Ishikawa (cell line): ENCODE data around the gene ADCY1.

Experiments
- CEBPB ChIP-seq: IDR thresholded peaks from 2 replicates; pipeline ENCODE4 v1.6.1; 2012
- CREB1 ChIP-seq: IDR thresholded peaks from 2 replicates; pipeline ENCODE4 v1.6.1; 2012; ENCODE audit warnings: low read depth
- EGR1 ChIP-seq: IDR thresholded peaks from 2 replicates; pipeline ENCODE4 v1.6.1; 2012
- EP300 ChIP-seq: IDR thresholded peaks from 2 replicates; pipeline ENCODE4 v1.6.1; 2012; ENCODE audit warnings: borderline replicate concordance
- FOXM1 ChIP-seq: IDR thresholded peaks from 2 replicates; pipeline ENCODE4 v1.6.1; 2012; ENCODE audit warnings: low read depth, borderline replicate concordance
- MAX ChIP-seq: IDR thresholded peaks from 2 replicates; pipeline ENCODE4 v1.6.1; 2012
- NFIC ChIP-seq: IDR thresholded peaks from 2 replicates; pipeline ENCODE4 v1.6.1; 2012
- RAD21 ChIP-seq: IDR thresholded peaks from 2 replicates; pipeline ENCODE4 v1.6.1; 2012; ENCODE audit warnings: low read depth
- REST ChIP-seq: IDR thresholded peaks from 2 replicates; pipeline ENCODE4 v1.6.1; 2012; ENCODE audit warnings: low read depth, mild to moderate bottlenecking
- TAF1 ChIP-seq: IDR thresholded peaks from 2 replicates; pipeline ENCODE4 v1.6.1; 2012; ENCODE audit warnings: low read depth, mild to moderate bottlenecking
- TCF12 ChIP-seq: IDR thresholded peaks from 2 replicates; pipeline ENCODE4 v1.6.1; 2012; ENCODE audit warnings: low read depth
- TEAD4 ChIP-seq: IDR thresholded peaks from 2 replicates; pipeline ENCODE4 v1.6.1; 2012
- USF1 ChIP-seq: IDR thresholded peaks from 2 replicates; pipeline ENCODE4 v1.6.1; 2012
- YY1 ChIP-seq: IDR thresholded peaks from 2 replicates; pipeline ENCODE4 v1.6.1; 2012; ENCODE audit warnings: low read depth
- ZBTB7A ChIP-seq: IDR thresholded peaks from 2 replicates; pipeline ENCODE4 v1.6.1; 2012; ENCODE audit warnings: low read depth

Gene ADCY1

GRCh38 chr7:45578467-45578866 is 4.3 kb downstream of the ADCY1 start:
- TF ChIP-seq YY1 (no peak), ZBTB7A (no peak), NFIC (no peak), FOXM1 (no peak), CREB1 (no peak), TEAD4 (no peak), EGR1 (no peak), EP300 (no peak), RAD21 (no peak), TAF1 (no peak), MAX (no peak), REST (no peak), TCF12 (no peak), USF1 (no peak), CEBPB (no peak)

- no peak for TF ChIP-seq ZBTB7A
- no peak for TF ChIP-seq NFIC
- TF ChIP-seq EP300 = no peak
- TF ChIP-seq MAX = no peak
- TF ChIP-seq REST = no peak
- TF ChIP-seq YY1 = no peak
- no peak for TF ChIP-seq RAD21
- TF ChIP-seq TCF12 = no peak
- no peak for TF ChIP-seq TAF1
- no peak for TF ChIP-seq TEAD4
- no peak for TF ChIP-seq CEBPB
- TF ChIP-seq CREB1 = no peak
- no peak for TF ChIP-seq EGR1
- no peak for TF ChIP-seq USF1
- no peak for TF ChIP-seq FOXM1
Observed at GRCh38 chr7:45579391-45579801, 5.2 kb downstream of the ADCY1 start.

GRCh38 chr7:45580053-45580872 is 6.1 kb downstream of the ADCY1 start:
- TF ChIP-seq CREB1 (no peak), RAD21 (peak; percentile 35)

- no peak for TF ChIP-seq EGR1
- no peak for TF ChIP-seq ZBTB7A
- no peak for TF ChIP-seq CREB1
- TF ChIP-seq TEAD4 = no peak
- no peak for TF ChIP-seq USF1
- TF ChIP-seq MAX = no peak
- TF ChIP-seq TCF12 = no peak
- TF ChIP-seq RAD21 = no peak
- no peak for TF ChIP-seq CEBPB
- TF ChIP-seq EP300 = no peak
- TF ChIP-seq TAF1 = no peak
- no peak for TF ChIP-seq FOXM1
- no peak for TF ChIP-seq REST
Observed at GRCh38 chr7:45581271-45581780, 7.2 kb downstream of the ADCY1 start.
